C4-2B (cell line): ENCODE data around the gene ARFGAP1.
"Not testable (repeated sequence)": the region's sequence is repeated elsewhere in the genome, so short reads cannot be mapped to it uniquely, and the experiment has no call there.

Experiments
- H3K27ac ChIP-seq: fragments of 450-650 bp; 2 replicates; pipeline ENCODE4 v1.5.1; 2017
- CTCF ChIP-seq: fragments of 450-650 bp; conservative IDR thresholded peaks from 2 replicates; pipeline ENCODE4 v1.5.1; 2017; ENCODE audit warnings: mild to moderate bottlenecking
- ZFX ChIP-seq: fragments of 450-650 bp; IDR thresholded peaks from 2 replicates; pipeline ENCODE4 v1.6.1; 2017

ARFGAP1 gene

DNA sequence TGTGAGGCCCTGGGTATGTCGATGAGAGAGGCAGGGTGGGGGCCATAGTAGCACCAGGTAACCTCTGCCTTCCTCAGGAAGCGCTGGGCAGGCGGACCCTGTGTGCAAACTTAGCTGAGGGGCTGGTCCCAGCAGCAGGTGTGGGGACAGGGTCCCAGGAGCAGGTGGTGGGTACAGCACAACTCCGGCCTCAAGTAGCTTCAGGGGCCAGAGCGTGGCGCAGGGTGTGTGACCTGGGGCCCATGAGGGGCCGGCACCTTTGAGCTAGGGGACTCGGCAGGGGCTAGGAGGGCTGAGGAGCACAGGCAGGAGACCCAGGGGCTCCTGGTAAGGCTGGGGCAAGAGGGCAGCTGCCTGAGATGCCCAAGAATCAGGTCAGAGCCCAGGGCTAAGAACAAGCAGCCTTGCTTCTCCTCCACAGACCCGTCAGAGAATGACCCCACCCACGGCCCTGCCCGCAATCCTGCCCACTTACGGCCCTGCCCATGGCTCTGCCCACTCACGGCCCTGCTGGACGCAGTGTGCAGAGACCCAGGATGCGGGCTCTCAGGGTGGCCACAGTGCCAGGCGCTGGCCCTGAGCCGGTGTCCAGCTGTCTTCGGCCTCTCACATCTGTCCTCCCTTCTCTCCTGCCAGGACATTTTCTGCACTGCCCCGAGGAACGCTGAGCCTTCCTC is 57.6 kb downstream of the ARFGAP1 start:
- no peak for TF ChIP-seq CTCF
- no peak for TF ChIP-seq ZFX
- H3K27ac ChIP-seq, result no peak overlapping the region

DNA sequence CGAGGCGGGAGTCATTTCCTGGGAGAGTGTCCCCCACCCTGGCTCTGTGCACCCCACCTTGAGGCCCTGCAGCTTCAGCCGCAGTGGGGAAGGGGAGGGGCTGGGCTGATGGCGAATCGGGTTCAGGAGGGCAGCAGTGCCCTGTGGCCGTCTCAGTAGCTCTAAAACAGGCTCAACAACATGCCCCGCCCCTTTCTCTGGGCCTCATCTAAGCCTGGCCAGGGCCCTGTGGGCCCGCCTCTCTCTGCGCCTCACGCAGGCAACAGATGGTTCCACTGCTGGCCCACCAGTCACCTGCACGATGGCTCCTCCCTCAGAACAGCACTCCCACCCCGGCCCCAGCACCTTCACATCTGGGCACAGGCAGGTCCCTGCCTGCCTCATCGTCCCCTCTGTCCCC is 58.3 kb downstream of the ARFGAP1 start:
- TF ChIP-seq CTCF (no peak), ZFX (no peak)
- no peak overlapping the region for H3K27ac ChIP-seq

DNA sequence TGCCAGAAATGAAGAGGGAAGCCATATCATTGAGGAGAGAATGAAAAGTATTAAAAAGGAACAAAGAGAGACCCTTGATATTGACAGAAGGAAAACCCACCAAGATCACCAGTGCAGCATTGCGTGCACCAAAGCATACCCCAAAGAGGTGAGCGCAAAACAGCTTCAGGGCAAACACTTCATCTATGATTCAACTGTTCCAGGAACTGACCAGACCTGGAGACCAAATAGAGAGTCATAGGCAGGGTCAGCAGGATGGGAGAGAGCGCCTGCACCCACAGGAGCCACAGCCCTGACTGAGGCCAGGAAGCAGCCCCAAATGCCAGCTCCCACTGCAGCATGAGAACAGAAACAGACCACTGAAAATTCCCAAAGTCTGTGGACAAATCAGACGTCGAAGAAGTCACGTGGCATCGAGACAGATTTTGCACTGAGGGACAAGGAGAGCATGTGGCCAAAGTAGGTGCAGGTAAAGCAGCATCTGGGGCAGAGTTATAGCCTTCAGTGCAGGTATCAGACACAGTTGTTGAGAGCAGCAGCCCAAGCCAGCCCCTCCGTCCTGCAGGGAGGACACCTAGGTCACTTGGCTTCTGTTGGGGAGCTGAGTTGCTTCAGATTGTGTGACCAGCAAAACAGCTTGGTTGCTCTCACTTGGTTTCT is 59.3 kb downstream of the ARFGAP1 start:
- H3K27ac ChIP-seq, result no peak overlapping the region
- no peak for TF ChIP-seq CTCF

DNA sequence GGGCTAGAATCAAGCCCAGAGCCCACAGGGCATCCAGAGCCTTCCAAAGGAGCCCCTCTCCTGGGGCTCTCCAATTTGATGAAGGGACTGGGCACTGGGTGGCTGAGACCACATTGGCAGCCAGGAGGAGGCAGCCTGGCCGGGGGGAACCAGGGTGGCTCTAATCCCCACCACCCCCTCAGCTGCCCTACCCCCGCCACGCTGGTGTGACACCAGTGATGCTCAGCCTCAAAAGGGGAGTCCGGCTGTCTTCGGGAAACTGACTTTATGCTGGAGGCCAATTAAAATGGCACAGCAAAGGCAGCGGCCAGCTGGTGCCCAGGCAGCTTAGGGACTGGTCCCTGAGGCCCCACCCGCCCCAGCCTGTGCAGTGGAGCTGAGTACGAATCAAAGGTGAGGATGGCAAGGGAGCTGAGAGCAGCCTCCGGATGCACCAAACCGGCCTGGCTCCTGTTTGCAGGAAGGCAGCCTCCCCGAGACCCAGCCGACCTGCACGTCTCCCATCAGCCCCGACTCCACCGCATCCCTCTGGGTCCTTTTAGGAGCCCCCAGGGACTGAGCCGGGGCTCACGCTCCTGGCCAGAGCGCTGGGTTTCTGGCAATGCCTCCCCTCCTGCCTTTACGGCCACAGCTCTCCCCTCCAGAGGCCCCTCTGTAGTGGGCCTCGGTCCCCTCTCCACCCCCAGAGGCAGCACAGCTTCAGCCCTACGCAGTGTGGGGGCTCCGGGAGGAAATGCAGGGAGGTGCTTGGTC is 60.1 kb downstream of the ARFGAP1 start:
- no peak overlapping the region for H3K27ac ChIP-seq
- no peak for TF ChIP-seq ZFX
- no peak for TF ChIP-seq CTCF

GRCh38 chr20:63333241-63333836 is 60.7 kb downstream of the ARFGAP1 start:
- H3K27ac ChIP-seq, result no peak overlapping the region
- TF ChIP-seq CTCF (no peak), ZFX (no peak)

GRCh38 chr20:63334356-63334755 is 61.7 kb downstream of the ARFGAP1 start:
- H3K27ac ChIP-seq, result no peak overlapping the region
- no peak for TF ChIP-seq ZFX
- no peak for TF ChIP-seq CTCF

DNA sequence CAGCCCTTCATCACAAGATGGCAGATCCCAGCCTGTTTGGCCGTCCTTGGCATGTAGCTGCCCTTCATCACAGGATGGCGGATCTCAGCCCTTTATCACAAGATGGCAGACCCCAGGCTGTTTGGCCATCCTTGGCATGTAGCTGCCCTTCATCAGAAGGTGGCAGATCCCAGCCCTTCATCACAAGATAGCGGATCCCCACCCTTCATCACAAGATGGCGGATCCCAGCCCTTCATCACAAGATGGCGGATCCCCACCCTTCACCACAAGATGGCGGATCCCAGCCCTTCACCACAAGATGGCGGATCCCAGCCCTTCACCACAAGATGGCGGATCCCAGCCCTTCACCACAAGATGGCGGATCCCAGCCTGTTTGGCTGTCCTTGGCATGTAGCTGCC is 62.4 kb downstream of the ARFGAP1 start:
- not testable (repeated sequence) for H3K27ac ChIP-seq
